Activated T-cell treated with anti-CD3 and anti-CD28 coated beads, Interleukin-2, amount 50 U/mL, for 24 hours (primary cell): Measurements from ENCODE around the gene MDP1.
"Not testable (repeated sequence)": the region's sequence is repeated elsewhere in the genome, so short reads cannot be mapped to it uniquely, and the experiment has no call there.

ENCODE experiments used
- DNase-seq: peaks from one replicate; pipeline ENCODE4 v3.0.0-alpha.2; 2020
- H3K27ac Mint-ChIP-seq: 2 replicates; pipeline ENCODE4 v1.8.0; 2020; ENCODE audit warnings: mild to moderate bottlenecking, mixed read lengths
- H3K27me3 Mint-ChIP-seq: 2 replicates; pipeline ENCODE4 v1.8.0; 2020; ENCODE audit warnings: mixed read lengths
- H3K36me3 Mint-ChIP-seq: 2 replicates; pipeline ENCODE4 v1.8.0; 2020; ENCODE audit warnings: low read depth, mixed read lengths
- H3K4me1 Mint-ChIP-seq: 2 replicates; pipeline ENCODE4 v1.8.0; 2020; ENCODE audit warnings: low read depth, mixed read lengths
- H3K4me3 Mint-ChIP-seq: 2 replicates; pipeline ENCODE4 v1.8.0; 2020; ENCODE audit warnings: mild to moderate bottlenecking, moderate library complexity, mixed read lengths
- H3K9me3 Mint-ChIP-seq: 2 replicates; pipeline ENCODE4 v1.8.0; 2020; ENCODE audit warnings: mixed read lengths

Gene MDP1

GRCh38 chr14:24228902-24229301 is 13.0 kb upstream of the MDP1 start:
- Mint-ChIP-seq H3K4me1 (peaks cover 53% of the 10 kb centered on the region), H3K27ac (peak overlapping the region; percentile 66), H3K9me3 (no peaks in the 10 kb centered on the region), H3K36me3 (peaks cover 74% of the 10 kb centered on the region), H3K4me3 (no peak overlapping the region), H3K27me3 (no peaks in the 10 kb centered on the region)
- no peak for DNase-seq

- no peaks in the 10 kb centered on the region for H3K9me3 Mint-ChIP-seq
- H3K27me3 Mint-ChIP-seq, result no peaks in the 10 kb centered on the region
- H3K4me1 Mint-ChIP-seq, result peaks cover 43% of the 10 kb centered on the region
- H3K4me3 Mint-ChIP-seq, result no peak overlapping the region
- no peak for DNase-seq
- H3K36me3 Mint-ChIP-seq, result peaks cover 54% of the 10 kb centered on the region
- no peak overlapping the region for H3K27ac Mint-ChIP-seq
These were observed 10.6 kb upstream of the MDP1 start for GRCh38 chr14:24226473-24226872.

DNA sequence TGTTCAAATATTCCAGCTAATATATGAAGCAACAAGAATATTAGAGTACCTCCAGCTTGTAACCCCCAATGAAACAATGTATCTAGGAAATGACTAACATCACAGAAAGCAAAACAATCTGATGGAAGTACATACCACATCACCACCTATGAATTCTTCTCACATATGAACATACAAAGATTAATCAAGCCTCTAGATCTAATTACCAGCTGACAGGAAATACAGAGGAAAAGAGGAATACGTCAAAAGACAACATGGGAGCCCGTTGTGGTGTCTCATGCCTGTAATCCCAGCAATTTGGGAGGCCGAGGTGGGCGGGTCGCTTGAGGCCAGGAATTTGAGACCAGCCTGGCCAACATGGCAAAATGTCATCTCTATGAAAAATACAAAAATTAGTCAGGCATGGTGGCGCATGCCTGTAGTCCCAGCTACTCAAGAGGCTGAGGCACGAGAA is 8.8 kb upstream of the MDP1 start:
- Mint-ChIP-seq H3K27ac (peak overlapping the region; percentile 66), H3K36me3 (peaks cover 51% of the 10 kb centered on the region), H3K9me3 (no peaks in the 10 kb centered on the region), H3K27me3 (no peaks in the 10 kb centered on the region), H3K4me3 (no peak overlapping the region), H3K4me1 (peaks cover 34% of the 10 kb centered on the region)
- DNase-seq, result no peak

GRCh38 chr14:24222987-24223386 is 7.1 kb upstream of the MDP1 start:
- H3K27me3 Mint-ChIP-seq, H3K9me3 Mint-ChIP-seq, H3K4me3 Mint-ChIP-seq, H3K27ac Mint-ChIP-seq, DNase-seq: not testable (repeated sequence)
- Mint-ChIP-seq H3K36me3 (peaks cover 45% of the 10 kb centered on the region), H3K4me1 (peaks cover 27% of the 10 kb centered on the region)

DNA sequence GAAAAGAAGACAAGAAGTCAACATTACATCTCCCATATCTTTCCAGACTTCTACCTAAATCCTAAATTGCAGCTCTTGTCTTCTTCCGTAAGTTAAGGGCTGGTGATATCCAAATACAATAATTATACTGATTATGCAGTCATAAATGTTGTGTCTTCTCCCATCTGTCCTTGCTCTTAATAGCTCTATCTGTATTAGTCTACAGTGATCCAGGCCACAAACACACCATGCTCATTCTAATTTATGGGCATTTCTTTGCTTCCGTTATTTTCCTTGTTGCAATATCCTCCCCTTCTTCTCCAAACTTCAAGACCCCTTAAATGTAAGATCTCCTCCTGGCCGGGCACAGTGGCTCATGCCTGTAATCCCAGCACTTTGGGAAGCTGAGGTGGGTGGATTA is 3.7 kb upstream of the MDP1 start:
- H3K36me3 Mint-ChIP-seq, result peaks cover 43% of the 10 kb centered on the region
- H3K27ac Mint-ChIP-seq, result no peak overlapping the region
- H3K9me3 Mint-ChIP-seq, result no peaks in the 10 kb centered on the region
- no peak overlapping the region for H3K4me3 Mint-ChIP-seq
- DNase-seq, result no peak
- no peaks in the 10 kb centered on the region for H3K27me3 Mint-ChIP-seq
- peaks cover 23% of the 10 kb centered on the region for H3K4me1 Mint-ChIP-seq

- no peak for DNase-seq
- H3K27ac Mint-ChIP-seq, result no peak overlapping the region
These were observed 3.2 kb upstream of the MDP1 start for GRCh38 chr14:24219080-24219479.

DNA sequence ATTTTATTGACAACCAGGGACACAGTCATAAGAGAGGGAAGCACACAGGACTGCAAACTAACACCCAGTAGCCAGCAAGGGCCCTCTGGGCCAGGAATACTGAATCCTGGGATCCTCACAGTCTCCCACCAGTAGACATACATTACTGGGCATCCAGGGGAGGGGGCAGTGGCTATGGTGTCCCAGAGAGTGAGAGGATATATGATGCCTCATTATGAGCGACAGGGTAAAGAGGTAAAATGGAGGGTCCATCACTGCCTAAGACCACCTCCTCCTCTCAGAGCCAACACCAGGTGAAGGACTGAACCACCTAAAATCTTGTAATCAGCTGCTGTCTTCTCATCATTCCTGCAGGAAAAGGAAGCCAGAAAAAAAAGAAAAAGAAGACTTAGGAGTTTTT is 1.0 kb upstream of the MDP1 start:
- not testable (repeated sequence) for H3K27me3 Mint-ChIP-seq, H3K9me3 Mint-ChIP-seq, H3K4me3 Mint-ChIP-seq, DNase-seq
- peaks cover 64% of the 10 kb centered on the region for H3K36me3 Mint-ChIP-seq
- peaks cover 40% of the 10 kb centered on the region for H3K4me1 Mint-ChIP-seq
- H3K27ac Mint-ChIP-seq, result peak overlapping the region; percentile 97

More at GRCh38 chr14:24219080-24219479, 3.2 kb upstream of the MDP1 start:
- Mint-ChIP-seq H3K4me1 (peaks cover 25% of the 10 kb centered on the region), H3K36me3 (peaks cover 44% of the 10 kb centered on the region), H3K27me3 (no peaks in the 10 kb centered on the region), H3K4me3 (no peak overlapping the region), H3K9me3 (no peaks in the 10 kb centered on the region)

DNA sequence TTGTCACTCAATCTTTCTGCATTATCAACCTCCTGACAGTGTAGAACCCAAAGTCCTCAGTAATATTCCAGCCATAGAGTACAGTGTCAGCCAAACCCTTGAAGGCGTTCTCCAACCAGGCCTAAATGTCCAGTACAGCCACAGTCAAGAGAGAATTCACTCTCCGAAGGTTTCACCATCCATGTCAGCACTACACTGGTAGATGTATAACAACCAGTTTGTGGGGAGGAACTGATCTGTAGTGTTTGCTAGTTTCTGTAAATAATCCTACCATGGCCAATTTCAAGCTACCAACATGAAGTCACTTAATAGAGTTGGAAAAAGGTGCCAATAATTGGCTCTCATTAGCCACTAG is 456 bp upstream of the MDP1 start:
- H3K9me3 Mint-ChIP-seq, result no peaks in the 10 kb centered on the region
- no peaks in the 10 kb centered on the region for H3K27me3 Mint-ChIP-seq
- peak overlapping the region; percentile 97 for H3K27ac Mint-ChIP-seq
- DNase-seq, result no peak
- peaks cover 70% of the 10 kb centered on the region for H3K36me3 Mint-ChIP-seq
- H3K4me3 Mint-ChIP-seq, result peak overlapping the region; percentile 94
- H3K4me1 Mint-ChIP-seq, result peaks cover 45% of the 10 kb centered on the region

DNA sequence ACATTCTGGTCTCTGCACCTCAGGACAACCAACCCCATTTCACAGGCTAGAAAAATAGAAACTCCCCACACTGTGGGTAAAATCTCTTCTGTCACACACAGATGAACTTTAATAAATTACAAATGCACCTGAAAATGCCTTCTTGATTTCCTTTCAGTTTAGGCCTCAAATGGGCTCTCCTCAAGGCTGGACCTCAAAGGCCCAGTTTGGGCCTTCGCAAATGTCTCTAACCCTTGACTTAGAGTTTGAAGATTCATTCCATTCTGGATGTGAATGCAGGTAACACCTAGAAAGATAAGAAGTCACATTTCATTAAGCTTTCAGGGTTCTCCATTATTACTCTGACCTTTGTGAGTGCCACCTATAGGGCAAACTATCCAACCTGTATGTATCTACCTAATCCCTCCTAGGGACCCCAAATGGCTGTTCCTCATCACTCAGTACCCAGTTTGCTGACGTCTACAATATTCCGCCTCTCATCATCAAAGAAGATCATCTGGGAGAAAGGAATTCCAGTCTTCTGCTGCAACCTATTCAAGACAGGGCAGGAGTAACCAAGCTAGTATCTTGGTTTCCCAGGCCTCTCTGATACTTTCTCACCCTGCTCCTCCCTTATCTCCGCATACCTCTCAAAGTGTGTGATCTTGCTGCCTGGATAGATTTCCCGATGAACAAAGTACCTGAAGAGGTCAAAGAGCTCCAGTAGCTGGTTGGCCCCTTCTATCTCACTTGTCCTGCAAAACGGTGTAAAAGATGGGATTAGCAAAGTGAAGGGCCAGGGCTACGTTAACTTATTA is 1.8 kb downstream of the MDP1 start:
- Mint-ChIP-seq H3K27ac (peak overlapping the region; percentile 97), H3K36me3 (peaks cover 86% of the 10 kb centered on the region), H3K4me3 (peak overlapping the region; percentile 94), H3K9me3 (no peaks in the 10 kb centered on the region), H3K27me3 (no peaks in the 10 kb centered on the region), H3K4me1 (peaks cover 65% of the 10 kb centered on the region)
- DNase-seq, result no peak

- H3K27me3 Mint-ChIP-seq, result no peaks in the 10 kb centered on the region
- peak within 1 kb of the TSS; percentile 97 for H3K27ac Mint-ChIP-seq
- H3K4me1 Mint-ChIP-seq, result peaks cover 68% of the 10 kb centered on the region
- peaks cover 88% of the 10 kb centered on the region for H3K36me3 Mint-ChIP-seq
- H3K9me3 Mint-ChIP-seq, result no peaks in the 10 kb centered on the region
- DNase-seq, result peak; percentile 93
- H3K4me3 Mint-ChIP-seq, result peak within 1 kb of the TSS; percentile 94
These were observed 2.7 kb downstream of the MDP1 start, which contains the start of gene CHMP4A for GRCh38 chr14:24212924-24213865. Gene CHMP4A (minus strand): TSS chr14:24213488. CDS start chr14:24213439, 49 bp downstream.

- Mint-ChIP-seq H3K4me1 (peaks cover 83% of the 10 kb centered on the region), H3K9me3 (no peaks in the 10 kb centered on the region), H3K27me3 (no peaks in the 10 kb centered on the region), H3K27ac (peak overlapping the region; percentile 97), H3K4me3 (peak overlapping the region; percentile 94), H3K36me3 (peaks cover 89% of the 10 kb centered on the region)
- no peak for DNase-seq
These were observed 4.6 kb downstream of the MDP1 start for GRCh38 chr14:24211311-24211710.

- H3K9me3 Mint-ChIP-seq, result peaks cover 4% of the 10 kb centered on the region
- no peak for DNase-seq
- peaks cover 66% of the 10 kb centered on the region for H3K4me1 Mint-ChIP-seq
- peaks cover 94% of the 10 kb centered on the region for H3K36me3 Mint-ChIP-seq
- H3K27ac Mint-ChIP-seq, result peak overlapping the region; percentile 58
- H3K4me3 Mint-ChIP-seq, result no peak overlapping the region
- no peaks in the 10 kb centered on the region for H3K27me3 Mint-ChIP-seq
These were observed 8.2 kb downstream of the MDP1 start for GRCh38 chr14:24207625-24208024.

DNA sequence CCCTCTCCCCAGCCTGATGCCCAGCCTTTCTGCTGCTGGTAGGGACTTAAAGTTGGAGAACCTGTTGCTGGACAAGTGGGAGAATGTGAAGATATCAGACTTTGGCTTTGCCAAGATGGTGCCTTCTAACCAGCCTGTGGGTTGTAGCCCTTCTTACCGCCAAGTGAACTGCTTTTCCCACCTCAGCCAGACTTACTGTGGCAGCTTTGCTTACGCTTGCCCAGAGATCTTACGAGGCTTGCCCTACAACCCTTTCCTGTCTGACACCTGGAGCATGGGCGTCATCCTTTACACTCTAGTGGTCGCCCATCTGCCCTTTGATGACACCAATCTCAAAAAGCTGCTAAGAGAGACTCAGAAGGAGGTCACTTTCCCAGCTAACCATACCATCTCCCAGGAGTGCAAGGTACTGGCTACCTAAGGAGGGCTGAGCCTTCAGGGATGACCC is 8.7 kb downstream of the MDP1 start:
- no peaks in the 10 kb centered on the region for H3K27me3 Mint-ChIP-seq
- no peak overlapping the region for H3K4me3 Mint-ChIP-seq
- peak overlapping the region; percentile 58 for H3K27ac Mint-ChIP-seq
- DNase-seq, result peak; percentile 25
- H3K9me3 Mint-ChIP-seq, result peaks cover 7% of the 10 kb centered on the region
- peaks cover 62% of the 10 kb centered on the region for H3K4me1 Mint-ChIP-seq
- H3K36me3 Mint-ChIP-seq, result peaks cover 95% of the 10 kb centered on the region

DNA sequence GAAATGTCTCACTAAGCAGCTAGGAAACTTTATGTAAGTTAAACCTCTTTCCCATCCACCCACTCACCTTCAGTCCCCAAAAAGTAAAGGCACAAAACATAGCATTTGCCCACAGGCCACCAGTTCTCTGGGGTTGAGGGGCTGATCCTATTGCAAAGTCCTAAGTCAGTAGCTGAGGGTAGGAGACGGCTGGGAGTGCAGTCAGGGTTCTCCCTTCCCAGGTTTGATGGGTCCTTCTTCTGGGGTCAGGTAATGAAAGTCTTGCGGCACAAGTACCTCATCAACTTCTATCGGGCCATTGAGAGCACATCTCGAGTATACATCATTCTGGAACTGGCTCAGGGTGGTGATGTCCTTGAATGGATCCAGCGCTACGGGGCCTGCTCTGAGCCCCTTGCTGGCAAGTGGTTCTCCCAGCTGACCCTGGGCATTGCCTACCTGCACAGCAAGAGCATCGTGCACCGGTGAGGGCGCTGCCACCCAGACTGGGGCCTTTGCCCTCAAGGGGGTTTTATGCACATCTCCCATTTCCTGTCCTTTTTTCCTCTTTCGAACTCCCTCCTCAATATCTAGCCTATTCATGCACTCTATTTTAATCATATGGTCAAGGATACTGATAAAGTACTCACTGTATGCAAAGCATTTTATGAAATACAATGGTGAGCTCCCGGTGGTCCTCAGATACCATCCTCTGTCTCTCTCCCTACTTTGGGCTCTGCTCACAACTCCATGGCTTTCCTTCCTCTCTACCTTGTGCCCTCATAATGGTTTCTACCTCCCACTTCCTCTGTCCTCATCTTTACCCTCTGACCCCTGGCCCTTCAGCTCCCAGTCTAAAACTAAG is 9.4 kb downstream of the MDP1 start:
- peaks cover 95% of the 10 kb centered on the region for H3K36me3 Mint-ChIP-seq
- DNase-seq, result peak; percentile 23
- peaks cover 57% of the 10 kb centered on the region for H3K4me1 Mint-ChIP-seq
- H3K27ac Mint-ChIP-seq, result peak overlapping the region; percentile 58
- H3K9me3 Mint-ChIP-seq, result peaks cover 7% of the 10 kb centered on the region
- H3K27me3 Mint-ChIP-seq, result no peaks in the 10 kb centered on the region
- no peak overlapping the region for H3K4me3 Mint-ChIP-seq
